MCF 10A (cell line): ENCODE results near the gene PRPF6. TPM values are rescaled to one million over a fixed set of nuclear protein-coding genes. Genes with fewer than 3 reads are reported as not detected.

Experiments used
- BruUV-seq: library from RNA; stranded (reverse); fragments of 400-500 nt; replicated peaks from 2 replicates; lab custom pipeline; 2021; lab: Mats Ljungman, UMichigan
- CTCF ChIA-PET: fragments of 300-600 bp; sonication (Branson Sonifier 250); formaldehyde crosslinking; extraction: SDS; loops from one replicate; lab custom pipeline; 2021; ENCODE audit warnings: antibody characterized with exemption, inconsistent platforms; lab: Yijun Ruan, JAX
- POLR2A ChIA-PET: fragments of 300-600, 350-650 bp; sonication (Branson Sonifier 250); formaldehyde crosslinking; extraction: SDS; loops from one replicate; lab custom pipeline; 2020; ENCODE audit warnings: antibody characterized with exemption, inconsistent platforms; lab: Yijun Ruan, JAX
- DNase-seq: peaks from one replicate; pipeline ENCODE4 v3.0.0-alpha.2; 2018; ENCODE audit not compliant: unreplicated experiment
- H3K27ac Mint-ChIP-seq: one replicate; pipeline ENCODE4 v1.8.0; 2022; ENCODE audit warnings: mild to moderate bottlenecking, low read depth, mixed read lengths; ENCODE audit not compliant: unreplicated experiment
- H3K27me3 Mint-ChIP-seq: one replicate; pipeline ENCODE4 v1.8.0; 2022; ENCODE audit warnings: mixed read lengths; ENCODE audit not compliant: insufficient read depth, unreplicated experiment
- H3K36me3 Mint-ChIP-seq: one replicate; pipeline ENCODE4 v1.8.0; 2022; ENCODE audit warnings: mild to moderate bottlenecking, moderate library complexity, mixed read lengths; ENCODE audit not compliant: insufficient read depth, unreplicated experiment
- H3K4me1 Mint-ChIP-seq: one replicate; pipeline ENCODE4 v1.8.0; 2022; ENCODE audit warnings: mixed read lengths; ENCODE audit not compliant: insufficient read depth, unreplicated experiment
- H3K4me3 Mint-ChIP-seq: one replicate; pipeline ENCODE4 v1.8.0; 2022; ENCODE audit warnings: mild to moderate bottlenecking, moderate library complexity, mixed read lengths; ENCODE audit not compliant: unreplicated experiment
- H3K9me3 Mint-ChIP-seq: one replicate; pipeline ENCODE4 v1.8.0; 2022; ENCODE audit warnings: mixed read lengths; ENCODE audit not compliant: unreplicated experiment
- CTCF ChIP-seq: fragments of 200-600 bp; IDR thresholded peaks from one replicate; pipeline ENCODE4 v1.8.0; 2022; ENCODE audit warnings: antibody characterized with exemption, mild to moderate bottlenecking; ENCODE audit not compliant: unreplicated experiment
- intact Hi-C: fragments of 100-400 bp; cut with micrococcal nuclease; formaldehyde crosslinking; loops from 2 replicates; pipeline ENCODE4 v1.14.1; 2022
- total RNA-seq: library from RNA; stranded (reverse); gene quantifications from 2 replicates; pipeline ENCODE4 v1.2.3, GENCODE V29; 2022

PRPF6 gene
- total RNA-seq, 1 experiment from 2014 or later, result 70.9 TPM

- Mint-ChIP-seq H3K4me1 (peaks cover 36% of the 10 kb centered on the region), H3K27ac (no peak overlapping the region), H3K9me3 (no peaks in the 10 kb centered on the region), H3K4me3 (no peak overlapping the region), H3K36me3 (no peaks in the 10 kb centered on the region), H3K27me3 (no peaks in the 10 kb centered on the region)
- ChIA-PET CTCF (interaction anchor here (0.6 to 5.2 kb wide), 4 partner anchors 12 to 53 kb away, joined by 3 to 37 read pairs (median 15); partner anchors contain the start of genes LKAAEAR1, OPRL1 and RGS19), POLR2A (no interaction called here)
- DNase-seq, result no peak
- no peak for TF ChIP-seq CTCF
- no TSS peak for BruUV-seq
- intact Hi-C loops, result no loop called here
These were observed 86.9 kb downstream of the PRPF6 start for GRCh38 chr20:64067733-64068307.

GRCh38 chr20:64068386-64069208 lies 87.7 kb downstream of the PRPF6 start:
- CTCF ChIA-PET, result interaction anchor here (0.6 to 5.2 kb wide), 9 partner anchors 11 to 600 kb away, joined by 3 to 37 read pairs (median 5); partner anchors contain the start of genes LKAAEAR1, OPRL1 and RGS19

GRCh38 chr20:64069209-64069613 lies 88.3 kb downstream of the PRPF6 start:
- intact Hi-C loops, result no loop called here
- H3K36me3 Mint-ChIP-seq, result no peaks in the 10 kb centered on the region
- POLR2A ChIA-PET, result interaction anchor here (0.9 to 1.1 kb wide), 3 partner anchors 14 to 175 kb away, joined by 3 read pairs; no protein-coding TSS in a partner anchor
- H3K9me3 Mint-ChIP-seq, result no peaks in the 10 kb centered on the region
- no peak overlapping the region for H3K4me3 Mint-ChIP-seq
- H3K27ac Mint-ChIP-seq, result no peak overlapping the region
- no peaks in the 10 kb centered on the region for H3K27me3 Mint-ChIP-seq
- no peak for TF ChIP-seq CTCF
- no TSS peak for BruUV-seq
- CTCF ChIA-PET, result interaction anchor here (0.6 to 5.2 kb wide), 13 partner anchors 7 to 800 kb away, joined by 3 to 37 read pairs (median 5); partner anchors contain the start of genes LKAAEAR1, OPRL1 and RGS19
- no peak for DNase-seq
- H3K4me1 Mint-ChIP-seq, result peaks cover 28% of the 10 kb centered on the region

More at GRCh38 chr20:64068386-64069208, 87.7 kb downstream of the PRPF6 start:
- TF ChIP-seq CTCF, result no peak
- no peaks in the 10 kb centered on the region for H3K27me3 Mint-ChIP-seq
- no peak overlapping the region for H3K27ac Mint-ChIP-seq
- H3K9me3 Mint-ChIP-seq, result no peaks in the 10 kb centered on the region
- BruUV-seq, result no TSS peak
- intact Hi-C loops, result no loop called here
- POLR2A ChIA-PET, result interaction anchor here (0.6 kb wide), 1 partner anchor 1699 kb away, joined by 4 read pairs; no protein-coding TSS in a partner anchor
- no peak overlapping the region for H3K4me3 Mint-ChIP-seq
- H3K4me1 Mint-ChIP-seq, result peaks cover 34% of the 10 kb centered on the region
- no peaks in the 10 kb centered on the region for H3K36me3 Mint-ChIP-seq
- no peak for DNase-seq
